Upper lobe of left lung (tissue), 4 donors: ENCODE measurements around the gene EDC3.

ENCODE experiments used
- EP300 ChIP-seq, 4 donors: sonication (generic); formaldehyde crosslinking; IDR thresholded peaks; one replicate each; pipeline ENCODE4 v1.5.1; 2017; ENCODE audit warnings: antibody characterized with exemption in 4 of 4, control low read depth in 2 of 4
- TF ChIP-seq, protein P1 (sequence below), 6 experiments: fragments of 450-650 bp in 4 of 6; fragments of 200-600 bp in 2 of 6; sonication (generic) in 2 of 6; IDR thresholded peaks; one replicate each; pipeline ENCODE4 v1.5.1; 2016 to 2019; ENCODE audit warnings: antibody characterized with exemption in 6 of 6

DNA sequence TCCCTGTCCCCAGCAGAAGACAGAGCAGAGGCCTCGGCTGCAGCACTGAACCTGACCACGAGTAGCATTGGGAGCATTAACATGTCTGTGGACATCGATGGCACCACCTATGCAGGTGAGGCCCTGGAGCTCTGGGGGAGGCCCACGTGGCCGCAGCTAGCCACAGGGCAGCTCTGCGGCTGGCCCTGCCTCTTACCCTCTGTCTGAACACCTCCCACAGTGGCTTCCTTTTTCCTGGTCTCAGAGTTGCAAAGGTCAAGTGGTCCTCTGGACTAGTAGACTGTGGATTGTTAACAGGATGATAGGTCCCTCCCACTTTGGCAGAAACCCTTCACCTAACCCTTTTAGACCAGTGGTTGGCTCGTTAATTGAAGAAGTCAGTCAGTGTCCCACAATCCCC lies 102.7 kb downstream of the EDC3 start:
- TF ChIP-seq, protein P1, sequence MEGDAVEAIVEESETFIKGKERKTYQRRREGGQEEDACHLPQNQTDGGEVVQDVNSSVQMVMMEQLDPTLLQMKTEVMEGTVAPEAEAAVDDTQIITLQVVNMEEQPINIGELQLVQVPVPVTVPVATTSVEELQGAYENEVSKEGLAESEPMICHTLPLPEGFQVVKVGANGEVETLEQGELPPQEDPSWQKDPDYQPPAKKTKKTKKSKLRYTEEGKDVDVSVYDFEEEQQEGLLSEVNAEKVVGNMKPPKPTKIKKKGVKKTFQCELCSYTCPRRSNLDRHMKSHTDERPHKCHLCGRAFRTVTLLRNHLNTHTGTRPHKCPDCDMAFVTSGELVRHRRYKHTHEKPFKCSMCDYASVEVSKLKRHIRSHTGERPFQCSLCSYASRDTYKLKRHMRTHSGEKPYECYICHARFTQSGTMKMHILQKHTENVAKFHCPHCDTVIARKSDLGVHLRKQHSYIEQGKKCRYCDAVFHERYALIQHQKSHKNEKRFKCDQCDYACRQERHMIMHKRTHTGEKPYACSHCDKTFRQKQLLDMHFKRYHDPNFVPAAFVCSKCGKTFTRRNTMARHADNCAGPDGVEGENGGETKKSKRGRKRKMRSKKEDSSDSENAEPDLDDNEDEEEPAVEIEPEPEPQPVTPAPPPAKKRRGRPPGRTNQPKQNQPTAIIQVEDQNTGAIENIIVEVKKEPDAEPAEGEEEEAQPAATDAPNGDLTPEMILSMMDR (IDR thresholded peaks at IDR 0.05), result no peak
- no peak for TF ChIP-seq EP300 (IDR thresholded peaks at IDR 0.05)
